BLaER1 (cell line): ENCODE measurements around the gene XPNPEP1.

ENCODE experiments used
- H3K27ac ChIP-seq: shearing (Covaris generic); formaldehyde crosslinking; 2 replicates; pipeline ENCODE4 v1.8.1; 2022
- H3K27me3 ChIP-seq: shearing (Covaris generic); formaldehyde crosslinking; 2 replicates; pipeline ENCODE4 v1.8.1; 2022
- H3K36me3 ChIP-seq: shearing (Covaris generic); formaldehyde crosslinking; 2 replicates; pipeline ENCODE4 v1.8.1; 2022
- H3K4me1 ChIP-seq: shearing (Covaris generic); formaldehyde crosslinking; 2 replicates; pipeline ENCODE4 v1.8.1; 2022
- H3K4me2 ChIP-seq: shearing (Covaris generic); formaldehyde crosslinking; 2 replicates; pipeline ENCODE4 v1.8.1; 2022
- H3K4me3 ChIP-seq: shearing (Covaris generic); formaldehyde crosslinking; 2 replicates; pipeline ENCODE4 v1.8.1; 2022
- H3K9ac ChIP-seq: shearing (Covaris generic); formaldehyde crosslinking; 2 replicates; pipeline ENCODE4 v1.8.1; 2022
- H3K9me3 ChIP-seq: shearing (Covaris generic); formaldehyde crosslinking; 2 replicates; pipeline ENCODE4 v1.8.1; 2022
- H4K20me1 ChIP-seq: shearing (Covaris generic); formaldehyde crosslinking; 2 replicates; pipeline ENCODE4 v1.8.1; 2022
- Cebpa-rat ChIP-seq: shearing (Covaris generic); IDR thresholded peaks from 2 replicates; pipeline ENCODE4 v1.8.1; 2022

XPNPEP1 gene

DNA sequence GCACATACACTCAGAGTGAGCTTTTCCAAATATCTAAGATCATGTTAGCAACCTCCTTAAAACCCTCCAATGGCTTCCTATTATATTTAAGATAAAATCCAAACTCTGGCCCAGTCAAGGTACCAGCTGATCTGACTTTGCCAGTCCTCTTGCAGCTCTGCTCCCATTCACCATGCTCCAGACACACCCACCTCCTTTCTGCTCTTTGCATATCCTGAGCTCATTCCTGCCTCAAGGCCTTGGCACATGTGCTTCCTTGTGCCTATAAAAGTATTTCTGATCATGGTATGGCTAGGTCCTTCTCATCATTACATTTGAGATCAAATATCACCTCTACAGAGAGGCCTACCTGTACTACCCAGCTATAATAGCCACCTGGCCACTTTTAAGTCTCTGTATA, 27.5 kb downstream of the XPNPEP1 start:
- Histone ChIP-seq H3K4me1 (peaks cover 36% of the 10 kb centered on the region), H3K9ac (no peak overlapping the region), H3K4me3 (no peak overlapping the region), H3K4me2 (peak overlapping the region; percentile 56; the same call in 1 of the 2 replicates), H4K20me1 (peaks cover 41% of the 10 kb centered on the region), H3K27ac (no peak overlapping the region), H3K27me3 (no peaks in the 10 kb centered on the region), H3K9me3 (no peaks in the 10 kb centered on the region), H3K36me3 (peaks cover 77% of the 10 kb centered on the region)
- no peak for TF ChIP-seq Cebpa-rat

DNA sequence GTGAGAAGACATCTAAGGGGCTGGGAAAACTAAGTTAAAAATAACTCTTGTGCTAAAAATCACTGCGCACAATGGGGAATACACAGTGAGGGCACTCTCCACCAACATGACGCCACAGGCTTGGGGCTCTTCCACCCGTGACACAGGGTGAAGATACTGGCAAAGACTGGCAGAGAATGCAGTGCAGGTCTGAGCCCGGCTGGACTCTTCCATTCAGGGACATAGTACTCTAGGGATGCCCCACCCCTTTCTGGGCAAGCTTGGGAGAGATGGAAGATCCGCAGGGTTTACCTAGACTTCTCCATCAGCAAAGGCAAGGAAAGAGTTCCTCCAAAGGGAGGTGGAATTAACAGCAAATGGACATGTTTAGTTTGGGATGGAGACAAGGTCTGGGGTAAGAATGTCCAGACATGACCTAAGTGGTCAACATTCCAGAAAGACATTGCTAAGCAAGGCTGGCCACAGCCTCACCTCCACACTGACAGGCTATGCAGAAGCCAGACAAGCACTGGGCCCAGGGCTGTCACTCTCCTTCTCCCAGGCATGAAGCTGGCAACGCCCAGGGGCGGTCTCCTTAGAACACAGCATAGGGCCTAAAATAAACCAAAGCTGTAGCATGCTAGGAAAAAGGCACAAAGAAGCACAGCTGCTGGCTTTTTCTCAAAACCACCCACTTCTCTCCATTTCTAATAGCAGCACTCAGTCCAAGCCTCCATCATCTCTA, 28.1 kb downstream of the XPNPEP1 start:
- TF ChIP-seq Cebpa-rat: no peak
- H3K36me3 ChIP-seq: peaks cover 76% of the 10 kb centered on the region
- peaks cover 36% of the 10 kb centered on the region for H3K4me1 ChIP-seq
- peak overlapping the region; percentile 56 for H3K4me2 ChIP-seq
- H3K4me3 ChIP-seq: no peak overlapping the region
- no peaks in the 10 kb centered on the region for H3K9me3 ChIP-seq
- H3K27ac ChIP-seq: 0 out of 2 replicates have a peak overlapping the region, but pooled peaks have one; percentile 20
- H3K27me3 ChIP-seq: no peaks in the 10 kb centered on the region
- no peak overlapping the region for H3K9ac ChIP-seq
- peaks cover 38% of the 10 kb centered on the region for H4K20me1 ChIP-seq

DNA sequence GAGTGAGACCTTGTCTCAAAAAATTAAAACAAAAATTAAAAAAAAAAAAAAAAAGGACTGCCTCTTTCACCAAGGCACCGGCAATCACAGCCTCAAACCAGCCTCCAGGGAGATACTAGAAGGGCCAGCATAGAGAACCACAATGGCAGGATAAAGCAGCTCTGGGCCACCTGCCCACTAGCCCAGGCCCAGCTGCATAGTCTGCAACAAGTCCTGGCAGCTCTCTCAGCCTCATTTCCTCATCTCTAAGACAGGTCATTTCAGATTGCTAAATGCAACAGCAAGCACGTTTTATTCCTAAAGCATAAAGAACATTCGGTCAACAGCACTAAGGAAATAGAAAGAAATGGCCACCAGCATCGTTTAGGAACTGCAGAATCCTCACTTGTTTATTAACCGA, 28.8 kb downstream of the XPNPEP1 start:
- no peak overlapping the region for H3K9ac ChIP-seq
- H3K4me1 ChIP-seq: peaks cover 36% of the 10 kb centered on the region
- H3K4me2 ChIP-seq: peak overlapping the region; percentile 56
- H4K20me1 ChIP-seq: peaks cover 31% of the 10 kb centered on the region
- H3K36me3 ChIP-seq: peaks cover 74% of the 10 kb centered on the region
- no peak overlapping the region for H3K4me3 ChIP-seq
- no peak for TF ChIP-seq Cebpa-rat
- peak overlapping the region; percentile 20; the same call in 1 of the 2 replicates for H3K27ac ChIP-seq
- H3K9me3 ChIP-seq: no peaks in the 10 kb centered on the region
- H3K27me3 ChIP-seq: no peaks in the 10 kb centered on the region

DNA sequence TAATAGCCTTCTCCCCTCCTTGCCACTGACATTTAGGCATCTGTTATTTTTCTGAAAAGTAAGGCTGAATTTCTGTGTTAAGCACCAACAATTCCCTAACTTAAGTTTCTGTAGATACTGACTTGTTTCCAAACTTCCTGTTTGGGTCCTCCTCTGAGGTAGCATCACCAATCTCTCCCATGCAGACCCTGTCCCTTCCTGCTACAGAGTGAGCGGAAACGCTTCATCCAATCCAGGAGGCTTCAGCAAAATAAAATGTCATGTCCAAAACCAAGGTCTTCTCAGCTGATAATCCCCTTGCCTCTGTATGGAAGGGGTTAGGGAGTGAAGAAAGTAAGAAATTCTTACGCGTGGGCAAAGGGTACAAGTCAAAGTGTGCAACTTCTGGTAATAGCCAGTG, 29.9 kb downstream of the XPNPEP1 start:
- peaks cover 28% of the 10 kb centered on the region for H4K20me1 ChIP-seq
- H3K36me3 ChIP-seq: peaks cover 72% of the 10 kb centered on the region
- no peak overlapping the region for H3K4me3 ChIP-seq
- H3K4me2 ChIP-seq: no peak overlapping the region
- peaks cover 36% of the 10 kb centered on the region for H3K4me1 ChIP-seq
- H3K27me3 ChIP-seq: no peaks in the 10 kb centered on the region
- H3K9ac ChIP-seq: no peak overlapping the region
- H3K27ac ChIP-seq: no peak overlapping the region
- H3K9me3 ChIP-seq: no peaks in the 10 kb centered on the region
- TF ChIP-seq Cebpa-rat: no peak

DNA sequence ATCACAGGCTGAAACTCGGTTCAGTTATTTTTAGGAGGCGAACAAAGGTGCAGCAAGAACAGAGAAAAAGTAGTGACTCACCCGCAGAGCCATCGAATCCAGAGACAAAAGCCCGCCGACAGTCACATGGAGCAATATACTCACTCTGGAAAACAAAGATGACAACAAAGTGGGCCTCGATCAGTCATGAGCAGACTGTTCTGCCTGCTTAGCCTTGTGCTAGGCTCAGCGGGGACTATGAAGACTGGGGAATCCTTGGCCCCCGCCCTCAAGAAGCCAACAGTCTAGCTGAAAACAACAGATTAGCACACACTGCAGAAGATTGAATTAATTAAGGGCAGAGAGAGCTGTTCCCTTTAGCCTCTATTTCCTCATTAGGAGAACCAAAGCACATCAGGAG, 30.4 kb downstream of the XPNPEP1 start:
- H3K36me3 ChIP-seq: peaks cover 72% of the 10 kb centered on the region
- no peak overlapping the region for H3K4me2 ChIP-seq
- H4K20me1 ChIP-seq: peaks cover 28% of the 10 kb centered on the region

DNA sequence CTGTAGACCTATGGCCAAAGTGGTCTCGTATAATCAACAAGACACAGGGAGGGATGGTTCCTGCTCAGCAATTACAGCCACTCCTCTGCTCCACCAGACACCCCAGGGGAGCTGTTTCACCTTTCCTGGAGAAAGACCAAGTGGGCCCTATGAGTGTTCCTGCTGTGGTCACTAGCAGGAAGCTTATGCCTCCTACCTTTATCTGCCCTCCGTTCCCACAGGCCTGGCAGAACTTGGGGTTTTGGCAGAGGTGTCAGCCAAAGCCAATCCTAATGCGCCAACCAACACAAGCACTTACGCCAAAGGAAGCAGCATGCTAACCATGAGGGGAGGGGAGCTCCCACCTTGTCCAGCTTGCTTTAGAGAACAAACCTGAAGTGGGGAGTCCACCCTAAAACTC, 31.2 kb downstream of the XPNPEP1 start:
- no peak for TF ChIP-seq Cebpa-rat
- Histone ChIP-seq H4K20me1 (peaks cover 28% of the 10 kb centered on the region), H3K9ac (no peak overlapping the region), H3K36me3 (peaks cover 72% of the 10 kb centered on the region), H3K27ac (no peak overlapping the region), H3K4me2 (no peak overlapping the region), H3K9me3 (no peaks in the 10 kb centered on the region), H3K4me1 (peaks cover 36% of the 10 kb centered on the region), H3K27me3 (no peaks in the 10 kb centered on the region), H3K4me3 (no peak overlapping the region)

More for the DNA sequence above, 30.4 kb downstream of the XPNPEP1 start:
- H3K9me3 ChIP-seq: no peaks in the 10 kb centered on the region
- H3K9ac ChIP-seq: no peak overlapping the region
- H3K27me3 ChIP-seq: no peaks in the 10 kb centered on the region
- no peak for TF ChIP-seq Cebpa-rat
- H3K27ac ChIP-seq: no peak overlapping the region
- no peak overlapping the region for H3K4me3 ChIP-seq
- H3K4me1 ChIP-seq: peaks cover 36% of the 10 kb centered on the region

DNA sequence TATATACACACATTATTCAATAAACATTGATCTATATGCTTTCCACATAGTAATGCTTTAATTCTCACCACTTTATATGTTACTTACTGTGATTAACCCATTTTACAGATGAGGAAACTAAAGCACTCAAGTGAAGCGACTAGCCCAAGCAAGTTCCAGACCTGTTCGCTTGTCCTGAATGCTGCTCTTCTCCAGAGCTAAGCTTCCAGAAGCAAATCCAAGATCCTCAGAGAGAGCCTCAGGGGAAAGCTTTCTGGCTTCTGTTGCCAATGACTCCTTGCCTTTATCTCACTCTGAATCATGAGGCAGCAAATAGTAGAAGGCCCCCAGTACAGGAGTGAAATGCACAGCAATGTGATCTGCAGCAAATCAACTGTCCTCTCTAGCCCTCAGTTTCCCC, 32.2 kb downstream of the XPNPEP1 start:
- no peak overlapping the region for H3K4me2 ChIP-seq
- H3K36me3 ChIP-seq: peaks cover 83% of the 10 kb centered on the region
- H3K4me1 ChIP-seq: peaks cover 38% of the 10 kb centered on the region

DNA sequence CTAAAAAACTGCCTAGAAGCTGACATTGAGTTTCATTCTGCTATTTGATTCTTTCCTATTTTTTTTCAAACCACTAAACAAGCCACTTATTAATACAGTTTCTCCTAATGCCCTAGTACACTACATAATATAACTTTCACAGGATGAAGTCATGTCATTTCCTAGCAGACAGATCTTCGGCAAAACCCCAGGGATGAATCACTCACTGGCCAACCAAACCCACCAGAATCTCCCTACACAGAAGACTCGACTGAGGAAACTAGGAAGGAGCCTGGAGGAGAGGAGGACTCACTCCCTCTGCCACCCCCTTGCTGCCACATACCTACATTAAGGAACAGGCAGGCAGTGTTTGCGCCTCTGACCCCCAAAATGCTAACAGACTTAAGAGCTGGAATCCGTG, 33.4 kb downstream of the XPNPEP1 start:
- no peak overlapping the region for H3K4me3 ChIP-seq
- H3K4me2 ChIP-seq: no peak overlapping the region
- TF ChIP-seq Cebpa-rat: no peak
- no peaks in the 10 kb centered on the region for H3K9me3 ChIP-seq
- no peak overlapping the region for H3K9ac ChIP-seq
- peaks cover 83% of the 10 kb centered on the region for H3K36me3 ChIP-seq
- peaks cover 26% of the 10 kb centered on the region for H3K4me1 ChIP-seq
- H3K27me3 ChIP-seq: no peaks in the 10 kb centered on the region
- no peak overlapping the region for H3K27ac ChIP-seq
- peaks cover 16% of the 10 kb centered on the region for H4K20me1 ChIP-seq

More for the DNA sequence above, 32.2 kb downstream of the XPNPEP1 start:
- no peak overlapping the region for H3K27ac ChIP-seq
- H3K9me3 ChIP-seq: no peaks in the 10 kb centered on the region
- peaks cover 28% of the 10 kb centered on the region for H4K20me1 ChIP-seq
- no peak overlapping the region for H3K4me3 ChIP-seq
- no peak overlapping the region for H3K9ac ChIP-seq
- H3K27me3 ChIP-seq: no peaks in the 10 kb centered on the region
- no peak for TF ChIP-seq Cebpa-rat

DNA sequence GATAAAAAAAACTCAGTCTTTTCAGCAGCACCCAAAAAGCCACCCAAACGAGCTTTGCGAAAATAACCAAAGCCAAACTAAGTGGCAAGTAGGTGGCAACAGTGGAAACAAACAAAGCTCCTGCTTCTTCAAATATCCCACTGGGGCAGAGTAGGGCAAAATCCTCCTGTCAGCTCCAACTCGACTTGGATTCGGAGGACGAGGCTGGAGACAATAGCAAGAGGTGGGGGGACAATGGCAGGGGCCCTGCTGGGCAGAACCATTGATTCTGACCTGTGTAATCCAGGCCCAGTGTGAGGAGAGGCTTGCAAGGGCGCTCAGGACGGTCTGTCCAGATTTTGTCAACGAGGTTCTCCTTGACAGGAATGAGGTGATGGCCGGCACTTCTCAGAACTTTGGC, 35.5 kb downstream of the XPNPEP1 start:
- Histone ChIP-seq H3K4me1 (peaks cover 16% of the 10 kb centered on the region), H3K27ac (no peak overlapping the region), H3K27me3 (no peaks in the 10 kb centered on the region), H4K20me1 (no peaks in the 10 kb centered on the region), H3K36me3 (peaks cover 84% of the 10 kb centered on the region), H3K9ac (no peak overlapping the region), H3K9me3 (no peaks in the 10 kb centered on the region), H3K4me2 (no peak overlapping the region), H3K4me3 (no peak overlapping the region)
- TF ChIP-seq Cebpa-rat: no peak

DNA sequence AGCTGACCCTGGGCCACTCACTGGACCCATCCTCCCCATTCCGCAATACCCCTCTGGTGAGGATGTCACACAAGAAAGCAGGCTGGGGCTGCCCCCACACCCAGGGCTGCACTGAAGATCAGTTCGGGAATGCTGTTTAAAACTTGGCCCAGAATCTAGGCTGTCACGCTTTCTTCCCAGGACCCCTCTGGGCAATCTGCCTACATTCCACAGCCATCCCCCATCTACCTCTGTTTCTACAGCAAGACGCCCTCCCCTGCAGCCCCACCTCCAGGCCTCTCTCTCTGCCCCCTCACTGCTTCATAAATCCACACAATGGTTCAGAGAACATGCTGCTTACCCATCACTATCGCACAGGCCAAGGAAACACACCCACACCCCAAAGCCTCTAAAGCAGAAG, 36.1 kb downstream of the XPNPEP1 start:
- peaks cover 14% of the 10 kb centered on the region for H3K4me1 ChIP-seq
- H3K27ac ChIP-seq: no peak overlapping the region
- peaks cover 84% of the 10 kb centered on the region for H3K36me3 ChIP-seq

More for the DNA sequence above, 36.1 kb downstream of the XPNPEP1 start:
- TF ChIP-seq Cebpa-rat: no peak
- no peak overlapping the region for H3K4me3 ChIP-seq
- no peaks in the 10 kb centered on the region for H3K9me3 ChIP-seq
- H3K27me3 ChIP-seq: no peaks in the 10 kb centered on the region
- no peaks in the 10 kb centered on the region for H4K20me1 ChIP-seq
- H3K4me2 ChIP-seq: no peak overlapping the region
- H3K9ac ChIP-seq: no peak overlapping the region
